Spleen (tissue), 7 donors: ENCODE data around the gene C12orf60.

ENCODE experiments used
- POLR2A ChIP-seq, 3 donors: fragments of 450-650 bp; IDR thresholded peaks; one replicate each; pipeline ENCODE4 v1.5.1; 2017; ENCODE audit warnings: antibody characterized with exemption in 3 of 3, mild to moderate bottlenecking in 1 of 3
- POLR2AphosphoS5 ChIP-seq, 3 donors: sonication (generic); formaldehyde crosslinking; IDR thresholded peaks; one replicate each; pipeline ENCODE4 v1.5.1; 2017; ENCODE audit warnings: antibody characterized with exemption in 3 of 3
- TF ChIP-seq, protein P1 (sequence below), 11 experiments: fragments of 200-600 bp in 7 of 11; fragments of 450-650 bp in 4 of 11; sonication (generic) in 4 of 11; IDR thresholded peaks in 8 of 11; conservative IDR thresholded peaks in 3 of 11; 1 replicate in 7 of 11; 2 replicates in 4 of 11; pipeline versions ENCODE4 v1.4.0 to v1.8.0; 2016 to 2021; ENCODE audit warnings: antibody characterized with exemption in 11 of 11, inconsistent platforms in 4 of 11, mild to moderate bottlenecking in 1 of 11
- donor health status: DM: no; HTN: no; CAD: no; lungs with moderate emphysema.
- donor health status: DM: no; HTN: no; CAD: no.
- donor health status: DM: no; HTN: no; CAD: no.

DNA sequence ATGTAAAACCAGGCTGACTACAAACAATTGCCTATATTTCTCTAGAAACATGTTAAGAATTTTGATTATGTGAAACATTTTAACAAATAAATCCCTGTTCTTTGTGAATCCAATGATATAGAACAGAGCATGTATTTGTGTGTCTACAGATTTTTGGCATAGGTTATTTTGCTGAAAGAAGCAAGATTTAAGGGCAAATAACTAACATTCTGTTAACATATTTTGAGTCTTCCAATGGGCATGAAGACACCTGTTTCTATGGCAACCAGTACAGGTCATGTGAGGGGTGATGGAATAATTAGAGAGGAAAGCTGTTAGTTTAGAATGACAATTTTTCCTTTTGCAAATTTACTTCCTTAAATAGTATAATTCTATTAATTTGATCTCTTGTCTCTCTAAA, 31.0 kb downstream of the C12orf60 start:
- TF ChIP-seq, protein P1, sequence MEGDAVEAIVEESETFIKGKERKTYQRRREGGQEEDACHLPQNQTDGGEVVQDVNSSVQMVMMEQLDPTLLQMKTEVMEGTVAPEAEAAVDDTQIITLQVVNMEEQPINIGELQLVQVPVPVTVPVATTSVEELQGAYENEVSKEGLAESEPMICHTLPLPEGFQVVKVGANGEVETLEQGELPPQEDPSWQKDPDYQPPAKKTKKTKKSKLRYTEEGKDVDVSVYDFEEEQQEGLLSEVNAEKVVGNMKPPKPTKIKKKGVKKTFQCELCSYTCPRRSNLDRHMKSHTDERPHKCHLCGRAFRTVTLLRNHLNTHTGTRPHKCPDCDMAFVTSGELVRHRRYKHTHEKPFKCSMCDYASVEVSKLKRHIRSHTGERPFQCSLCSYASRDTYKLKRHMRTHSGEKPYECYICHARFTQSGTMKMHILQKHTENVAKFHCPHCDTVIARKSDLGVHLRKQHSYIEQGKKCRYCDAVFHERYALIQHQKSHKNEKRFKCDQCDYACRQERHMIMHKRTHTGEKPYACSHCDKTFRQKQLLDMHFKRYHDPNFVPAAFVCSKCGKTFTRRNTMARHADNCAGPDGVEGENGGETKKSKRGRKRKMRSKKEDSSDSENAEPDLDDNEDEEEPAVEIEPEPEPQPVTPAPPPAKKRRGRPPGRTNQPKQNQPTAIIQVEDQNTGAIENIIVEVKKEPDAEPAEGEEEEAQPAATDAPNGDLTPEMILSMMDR (IDR thresholded peaks at IDR 0.05 in 8 of 11, conservative IDR thresholded peaks at IDR 0.05 in 3 of 11): no peak
- no peak for TF ChIP-seq POLR2A (IDR thresholded peaks at IDR 0.05)
- TF ChIP-seq POLR2AphosphoS5 (IDR thresholded peaks at IDR 0.05): no peak
